VCaP (cell line): Measurements from ENCODE around the gene PDE11A.

ENCODE experiments used
- H3K27ac ChIP-seq: fragments of 450-650 bp; 2 replicates; pipeline ENCODE4 v1.5.1; 2017
- CTCF ChIP-seq: fragments of 450-650 bp; conservative IDR thresholded peaks from 2 replicates; pipeline ENCODE4 v1.5.1; 2017; ENCODE audit warnings: mild to moderate bottlenecking, moderate library complexity

The PDE11A gene

GRCh38 chr2:177916342-177916741 lies 156.2 kb downstream of the PDE11A start:
- TF ChIP-seq CTCF = no peak
- H3K27ac ChIP-seq = no peak overlapping the region

GRCh38 chr2:177914247-177914646 lies 158.3 kb downstream of the PDE11A start:
- TF ChIP-seq CTCF = no peak
- no peak overlapping the region for H3K27ac ChIP-seq

GRCh38 chr2:177909962-177910361 lies 162.6 kb downstream of the PDE11A start:
- no peak overlapping the region for H3K27ac ChIP-seq
- no peak for TF ChIP-seq CTCF

- no peak for TF ChIP-seq CTCF
Measured at GRCh38 chr2:177908824-177909223, 163.8 kb downstream of the PDE11A start.

GRCh38 chr2:177908182-177908581 lies 164.4 kb downstream of the PDE11A start:
- H3K27ac ChIP-seq = no peak overlapping the region
- TF ChIP-seq CTCF = no peak

More at GRCh38 chr2:177908824-177909223, 163.8 kb downstream of the PDE11A start:
- no peak overlapping the region for H3K27ac ChIP-seq

- H3K27ac ChIP-seq = no peak overlapping the region
- peak; percentile 96 for TF ChIP-seq CTCF
Measured at GRCh38 chr2:177906041-177906718, 166.4 kb downstream of the PDE11A start.

GRCh38 chr2:177905640-177906039 lies 166.9 kb downstream of the PDE11A start:
- no peak for TF ChIP-seq CTCF
- no peak overlapping the region for H3K27ac ChIP-seq
